NCI-H446 treated with DMSO at 0.1 percent for 48 hours (cell line): ENCODE data around the gene PMVK.
"Not testable (repeated sequence)": the region's sequence is repeated elsewhere in the genome, so short reads cannot be mapped to it uniquely, and the experiment has no call there.

Experiments used
- DNase-seq: peaks from one replicate; lab custom pipeline; 2025; lab: John Stamatoyannopoulos, UW

PMVK gene

DNA sequence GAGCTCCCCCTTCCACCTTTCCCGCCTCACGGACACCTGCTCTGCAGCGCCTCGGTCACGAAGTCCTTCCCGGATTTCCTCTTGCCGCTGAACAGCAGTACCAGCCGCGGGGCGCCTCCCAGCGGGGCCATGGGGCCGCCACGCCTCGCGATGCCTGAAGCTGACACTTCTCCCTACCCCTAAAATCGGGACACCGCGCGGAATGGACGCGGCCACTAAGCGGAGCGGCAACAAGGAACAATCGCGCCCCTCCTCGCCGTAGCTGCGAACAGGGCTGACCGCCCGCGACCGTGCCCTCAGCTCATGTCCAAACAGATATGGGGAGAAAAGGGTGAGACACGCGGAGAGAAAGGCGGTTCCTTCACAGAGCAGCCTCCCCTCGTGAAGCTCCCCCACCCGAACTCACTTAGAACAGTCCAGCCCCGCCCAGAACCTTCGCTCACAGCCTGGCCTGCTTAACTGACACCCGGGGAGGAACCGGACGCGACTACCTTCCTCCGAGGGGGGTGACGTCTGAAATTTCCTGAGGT, at the start of gene PMVK:
TSS of gene PMVK (minus strand) at position 165 of the 530 bp plus-strand sequence. CDS start at position 131, 34 bp downstream.
- DNase-seq, result peak; percentile 92

DNA sequence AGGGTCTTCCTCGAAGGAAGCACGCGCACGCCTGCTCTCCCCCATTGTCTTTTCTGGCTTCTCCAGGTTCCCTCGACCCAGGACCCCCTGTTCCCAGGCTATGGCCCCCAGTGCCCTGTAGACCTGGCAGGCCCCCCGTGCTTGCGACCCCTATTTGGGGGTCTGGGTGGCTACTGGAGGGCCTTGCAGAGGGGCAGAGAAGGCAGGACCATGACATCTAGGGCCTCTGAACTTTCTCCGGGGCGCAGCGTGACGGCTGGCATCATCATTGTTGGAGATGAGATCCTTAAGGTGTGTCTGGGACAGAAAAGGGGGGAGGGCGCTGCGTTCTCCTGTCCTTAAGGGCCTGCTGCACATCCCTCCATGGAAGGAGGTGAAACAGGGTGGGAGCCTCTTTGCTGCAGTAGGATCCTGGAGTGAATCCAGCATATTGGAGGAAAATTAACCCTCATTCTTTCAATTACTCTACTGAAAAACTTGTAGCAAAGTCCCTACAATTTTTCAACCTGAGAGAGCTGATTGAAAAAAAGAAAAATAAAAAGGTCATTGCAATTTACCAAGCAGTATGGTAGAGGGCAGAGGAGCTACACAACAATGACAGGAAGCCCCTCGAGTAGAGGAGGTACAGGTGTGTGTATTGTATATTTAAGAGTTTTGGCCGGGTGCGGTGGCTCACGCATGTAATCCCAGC, 47.4 kb upstream of the PMVK start:
- no peak for DNase-seq

DNA sequence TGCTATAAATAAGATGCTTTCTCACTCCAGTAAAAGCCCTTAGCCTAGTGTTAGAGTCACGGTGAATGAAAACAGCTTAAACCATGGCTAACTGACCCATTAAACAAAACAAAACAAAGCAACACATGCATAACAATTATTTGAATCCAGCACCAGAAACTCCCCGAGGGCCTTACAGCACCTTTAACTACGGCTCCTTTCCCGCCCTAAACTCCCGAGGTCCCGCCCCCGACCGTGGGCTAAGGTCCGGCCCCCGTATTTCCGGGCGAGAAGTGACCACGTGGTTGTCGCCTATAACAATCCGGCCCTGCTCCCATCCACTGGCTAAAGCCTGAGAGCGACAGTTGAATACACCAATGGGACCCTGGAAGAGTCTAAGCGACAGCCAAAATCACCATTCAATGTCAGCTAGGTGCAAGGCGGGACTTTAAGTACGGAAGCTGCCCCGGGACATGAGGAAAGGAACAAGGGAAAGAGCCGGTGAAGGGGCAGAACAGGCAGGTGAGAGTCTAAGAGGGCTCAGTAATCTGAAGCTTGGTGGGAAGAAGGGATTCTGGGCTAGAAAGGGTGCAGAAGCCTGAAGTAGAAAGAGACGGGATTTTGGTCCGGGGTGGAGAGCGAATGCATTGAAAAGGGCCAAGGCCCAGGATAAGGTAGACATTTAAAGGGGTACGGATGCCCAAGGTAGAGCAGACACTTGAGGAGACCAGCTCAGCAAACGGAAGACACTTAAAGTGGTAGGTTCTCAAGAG, 46.6 kb upstream of the PMVK start, which contains the start of gene FLAD1:
TSS of gene FLAD1 (plus strand) at position 448 of the 752 bp plus-strand sequence. CDS start 351 bp downstream, outside the sequence.
- DNase-seq, result peak; percentile 100

DNA sequence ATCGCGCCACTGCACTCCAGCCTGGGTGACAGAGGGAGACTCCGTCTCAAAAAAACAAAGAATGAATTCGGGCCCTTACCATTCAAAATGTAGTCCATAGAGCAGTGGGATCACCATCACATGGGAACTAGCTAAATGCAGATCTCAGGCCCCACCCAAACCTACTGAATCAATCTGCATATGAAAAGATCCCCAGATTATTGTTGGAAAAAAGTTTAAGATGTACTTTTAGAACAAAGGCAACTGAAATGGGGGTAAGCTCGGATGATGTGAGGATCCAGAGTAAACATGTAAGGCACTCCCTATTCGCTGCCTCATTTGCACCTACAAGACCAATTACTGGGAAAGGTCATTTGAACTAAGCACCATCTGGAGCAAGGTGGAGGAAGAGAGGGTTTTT, 45.8 kb upstream of the PMVK start:
- DNase-seq, result no peak

DNA sequence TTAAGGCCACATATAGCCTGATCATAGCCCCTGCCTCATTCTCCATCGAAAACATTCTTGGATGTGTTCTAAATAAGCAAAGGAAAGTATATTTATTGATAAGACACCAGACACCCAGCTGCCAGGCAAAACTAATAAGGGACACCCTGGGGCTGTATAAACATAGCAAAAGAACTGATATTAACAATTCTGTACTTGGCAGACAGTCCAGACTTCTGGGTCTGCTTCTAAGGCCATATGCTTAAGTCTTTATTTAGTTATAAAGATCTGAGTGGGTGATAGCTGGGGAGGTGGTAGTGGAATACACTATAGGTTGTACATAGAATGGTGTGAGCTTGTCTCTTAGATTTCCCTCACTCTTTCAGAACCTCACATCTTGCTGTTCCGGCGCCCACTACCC, 41.8 kb upstream of the PMVK start:
- DNase-seq, result no peak

DNA sequence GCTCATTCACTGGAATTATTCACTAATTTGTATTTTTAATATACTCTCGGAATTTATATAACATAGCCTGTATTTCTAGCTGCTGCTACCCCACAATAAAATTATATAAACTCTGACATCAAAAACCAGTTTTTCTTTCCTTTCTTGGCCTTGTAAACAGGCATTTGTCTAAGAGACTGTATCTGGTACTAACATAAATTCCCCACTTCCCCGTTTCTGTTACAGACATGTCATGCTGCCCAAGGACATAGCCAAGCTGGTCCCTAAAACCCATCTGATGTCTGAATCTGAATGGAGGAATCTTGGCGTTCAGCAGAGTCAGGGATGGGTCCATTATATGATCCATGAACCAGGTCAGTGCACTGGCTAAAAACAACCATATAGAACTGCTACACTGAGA, 41.2 kb upstream of the PMVK start:
- DNase-seq, result not testable (repeated sequence)

DNA sequence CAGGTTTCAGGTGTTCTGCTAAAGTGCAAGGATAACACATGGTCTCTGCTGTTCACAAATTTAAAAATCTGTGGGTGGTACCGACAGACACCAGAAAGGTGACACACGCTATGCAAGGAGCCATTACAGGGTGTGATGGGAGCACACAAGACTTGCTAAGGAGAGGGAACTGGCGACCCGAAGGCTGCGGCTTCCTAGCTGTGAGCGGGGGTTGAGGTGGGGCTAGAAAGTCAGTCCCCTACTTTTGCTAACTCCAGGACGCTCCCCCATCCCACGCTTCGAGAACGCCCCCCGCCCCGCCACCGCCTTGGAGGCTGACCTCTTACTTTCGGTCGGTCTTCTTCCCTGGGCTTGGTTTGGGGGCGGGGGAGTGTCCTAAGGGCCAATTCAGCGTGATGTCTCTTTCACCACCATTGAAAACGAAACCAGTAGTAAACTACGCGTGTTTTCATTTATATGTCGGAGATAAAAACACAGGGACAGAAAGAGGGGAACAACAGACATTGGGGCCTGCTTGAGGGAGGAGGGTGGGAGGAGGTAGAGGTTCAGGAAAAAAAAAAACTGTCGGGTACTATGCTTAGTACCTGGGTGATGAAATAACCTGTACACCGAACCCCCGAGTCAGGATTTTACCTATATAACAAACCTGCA, 39.0 kb upstream of the PMVK start:
- DNase-seq, result no peak

DNA sequence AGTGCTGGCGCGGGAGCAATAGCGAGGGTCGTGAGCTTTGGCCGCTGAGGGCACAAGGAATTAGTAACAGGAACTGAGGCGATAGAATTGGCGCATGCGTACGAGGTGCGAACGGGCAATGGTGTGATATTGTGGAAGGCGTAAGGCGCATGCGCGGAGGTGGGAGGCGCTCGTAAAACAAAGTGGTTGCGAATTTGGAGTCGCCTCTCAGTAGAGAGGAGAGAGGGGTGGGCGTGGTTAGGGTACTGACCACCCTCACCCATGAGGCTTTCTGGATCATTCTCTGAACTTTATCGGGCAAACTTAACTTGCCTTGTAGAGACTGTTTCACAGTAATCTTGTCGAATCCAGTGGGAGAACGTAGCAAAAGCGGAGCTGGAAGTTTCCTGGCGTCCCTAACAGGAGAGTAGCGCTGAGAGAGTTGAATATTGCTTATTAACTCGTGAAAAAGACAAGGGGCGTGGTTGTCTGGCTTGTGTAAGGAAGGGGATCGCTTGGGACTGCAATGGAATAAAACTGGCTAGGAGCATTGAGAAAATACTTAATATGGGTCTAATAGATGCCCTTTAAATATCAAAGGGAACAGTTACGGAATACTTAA, 38.4 kb upstream of the PMVK start:
- peak; percentile 96 for DNase-seq

DNA sequence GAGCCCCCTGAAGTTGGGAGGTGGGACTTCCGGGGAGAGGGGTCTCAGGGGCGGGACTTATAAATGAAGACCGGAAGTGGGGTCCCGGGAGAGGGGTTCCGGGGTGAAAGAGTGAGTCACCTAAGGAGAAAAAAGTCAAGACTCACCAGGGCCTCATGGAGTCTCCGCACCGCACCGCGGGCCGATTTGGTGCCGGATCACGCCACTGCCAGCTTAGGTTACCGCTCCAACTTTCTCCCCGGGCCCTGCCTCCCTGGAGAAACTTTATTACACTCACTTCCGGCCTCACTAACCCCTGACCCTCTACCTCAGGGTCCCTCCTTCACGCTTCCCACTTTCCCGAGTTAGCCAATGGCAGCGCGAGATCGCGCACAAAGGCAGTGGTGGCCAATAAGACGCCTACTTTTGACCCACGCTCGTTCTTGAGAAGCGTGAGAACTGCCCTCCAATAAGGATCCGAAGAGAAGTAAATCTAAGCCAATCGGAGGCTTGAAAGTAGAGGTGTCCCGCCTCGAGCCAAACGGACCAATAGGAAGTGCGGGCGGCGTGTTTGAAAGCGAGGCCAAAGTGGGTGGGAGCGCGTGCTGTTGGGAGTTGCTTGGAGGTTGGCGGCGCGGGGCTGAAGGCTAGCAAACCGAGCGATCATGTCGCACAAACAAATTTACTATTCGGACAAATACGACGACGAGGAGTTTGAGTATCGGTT, 37.7 kb upstream of the PMVK start, which contains the start of gene CKS1B:
TSS of gene CKS1B (plus strand) at position 580 of the 706 bp plus-strand sequence. CDS start at position 645, 65 bp downstream.
- DNase-seq, result peak; percentile 100

DNA sequence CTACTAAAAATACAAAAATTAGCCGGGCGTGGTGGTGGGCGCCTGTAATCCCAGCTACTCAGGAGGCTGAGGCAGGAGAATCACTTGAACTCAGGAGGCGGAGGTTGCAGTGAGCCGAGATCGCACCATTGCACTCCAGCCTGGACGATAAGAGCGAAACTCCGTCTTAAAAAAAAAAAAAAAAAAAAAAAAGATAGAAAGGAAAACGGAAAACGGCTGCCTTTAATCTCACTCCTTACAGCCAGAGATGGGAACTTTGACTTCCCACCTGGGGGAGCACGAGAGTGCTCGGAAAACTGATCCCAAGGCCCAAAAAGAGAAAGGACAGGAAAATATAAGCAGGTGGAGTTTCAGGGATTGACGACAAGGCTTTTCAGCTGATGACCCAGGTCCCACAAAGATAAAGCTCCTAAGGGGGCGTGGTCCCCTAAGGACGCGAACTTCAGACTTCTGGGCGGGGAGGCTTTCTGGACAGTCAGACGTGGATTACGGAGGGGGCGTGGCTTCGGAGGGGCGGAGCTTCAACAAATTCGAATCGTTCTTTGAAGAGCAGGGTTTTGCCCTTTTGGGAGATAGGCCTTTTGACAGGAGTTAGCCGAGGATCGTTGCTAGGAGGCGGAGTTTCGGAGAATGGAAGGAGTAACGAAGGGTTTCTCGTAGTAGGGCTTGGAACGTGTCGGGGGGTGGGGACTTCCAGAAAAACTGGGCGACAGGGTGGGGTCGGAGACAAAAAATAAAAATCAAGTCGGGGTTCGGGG, 37.0 kb upstream of the PMVK start:
- DNase-seq, result peak; percentile 84

DNA sequence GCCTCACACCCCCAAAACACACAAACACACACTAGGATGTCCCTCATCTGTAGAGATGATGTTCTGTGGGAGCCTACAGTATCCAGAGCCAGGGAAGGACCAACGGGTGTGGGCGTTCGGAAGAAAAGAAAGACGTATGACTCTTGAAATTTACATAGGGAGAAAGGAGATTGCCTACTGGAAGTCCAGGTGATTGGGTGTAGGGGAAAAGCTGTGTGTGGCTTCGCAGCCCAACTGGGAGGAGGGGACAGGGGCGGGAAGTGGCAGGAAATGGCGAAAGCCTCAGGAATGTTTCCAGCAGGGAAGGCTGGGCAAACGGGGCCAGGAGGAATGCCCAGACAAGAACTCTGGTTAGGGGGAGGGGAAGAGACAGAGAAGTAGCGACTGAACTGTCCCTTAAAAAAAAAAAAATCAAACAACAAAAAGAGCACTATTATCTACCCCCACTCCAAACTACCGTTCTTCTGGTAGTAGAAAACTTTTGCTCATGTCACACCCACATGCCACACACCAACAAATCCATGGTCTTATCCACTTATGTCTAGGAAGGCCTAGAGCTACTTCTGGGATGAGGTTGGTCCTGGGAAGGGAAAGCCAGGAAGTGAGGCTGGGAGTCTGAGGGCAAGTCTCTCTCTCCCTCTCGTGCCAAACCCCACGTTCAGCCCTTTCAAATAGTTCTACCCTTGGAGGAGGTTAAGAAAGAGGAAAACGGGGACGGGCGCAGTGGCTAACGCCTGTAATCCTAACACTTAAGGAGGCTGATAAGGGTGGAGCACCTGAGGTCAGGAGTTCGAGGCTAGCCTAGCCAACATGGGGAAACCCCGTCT, 36.2 kb upstream of the PMVK start:
- DNase-seq, result no peak

DNA sequence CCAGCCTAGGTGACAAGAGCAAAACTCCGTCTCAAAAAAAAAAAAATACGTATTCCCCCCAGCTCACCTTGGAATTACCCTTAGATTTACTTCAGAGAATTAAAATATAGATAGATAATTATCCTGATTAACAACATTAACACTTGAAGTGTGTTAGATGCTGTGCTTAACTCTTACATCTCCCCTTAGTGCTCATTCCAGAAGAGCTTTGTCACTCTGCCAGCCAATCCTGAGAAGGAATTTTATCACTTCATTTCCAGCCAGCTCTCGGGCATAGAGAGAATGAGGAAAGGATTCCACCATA, 35.6 kb upstream of the PMVK start:
- DNase-seq, result no peak

DNA sequence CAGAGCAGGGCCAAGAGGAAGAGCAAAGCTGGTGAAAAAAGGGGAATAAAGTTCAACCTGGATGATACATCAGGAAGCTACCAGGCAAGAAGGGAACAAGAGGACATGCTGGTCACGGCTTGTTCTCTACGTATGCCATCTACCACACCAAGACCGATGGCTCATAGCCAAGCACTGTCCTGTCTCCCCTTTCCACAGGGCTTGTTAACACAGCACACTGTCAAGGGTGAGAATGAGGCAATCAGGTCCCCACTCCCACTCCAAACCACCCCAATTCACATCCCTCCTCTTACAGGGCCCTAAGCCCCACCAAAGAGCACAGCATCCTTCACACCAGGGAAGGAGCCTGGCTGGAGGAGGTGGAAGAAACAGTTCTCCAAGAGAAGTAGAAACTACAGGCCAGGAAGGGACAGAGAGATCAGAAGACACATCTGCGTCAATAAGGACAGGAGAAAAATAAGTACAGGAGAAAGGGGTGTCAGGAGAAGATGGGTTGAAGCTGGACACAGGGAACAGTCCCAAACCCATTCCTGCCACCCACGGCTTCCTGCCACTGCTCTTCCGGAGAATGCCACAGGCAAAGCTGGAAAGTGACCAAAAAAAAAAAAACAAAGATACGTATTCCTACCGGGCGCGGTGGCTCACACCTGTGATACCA, 35.0 kb upstream of the PMVK start:
- no peak for DNase-seq

DNA sequence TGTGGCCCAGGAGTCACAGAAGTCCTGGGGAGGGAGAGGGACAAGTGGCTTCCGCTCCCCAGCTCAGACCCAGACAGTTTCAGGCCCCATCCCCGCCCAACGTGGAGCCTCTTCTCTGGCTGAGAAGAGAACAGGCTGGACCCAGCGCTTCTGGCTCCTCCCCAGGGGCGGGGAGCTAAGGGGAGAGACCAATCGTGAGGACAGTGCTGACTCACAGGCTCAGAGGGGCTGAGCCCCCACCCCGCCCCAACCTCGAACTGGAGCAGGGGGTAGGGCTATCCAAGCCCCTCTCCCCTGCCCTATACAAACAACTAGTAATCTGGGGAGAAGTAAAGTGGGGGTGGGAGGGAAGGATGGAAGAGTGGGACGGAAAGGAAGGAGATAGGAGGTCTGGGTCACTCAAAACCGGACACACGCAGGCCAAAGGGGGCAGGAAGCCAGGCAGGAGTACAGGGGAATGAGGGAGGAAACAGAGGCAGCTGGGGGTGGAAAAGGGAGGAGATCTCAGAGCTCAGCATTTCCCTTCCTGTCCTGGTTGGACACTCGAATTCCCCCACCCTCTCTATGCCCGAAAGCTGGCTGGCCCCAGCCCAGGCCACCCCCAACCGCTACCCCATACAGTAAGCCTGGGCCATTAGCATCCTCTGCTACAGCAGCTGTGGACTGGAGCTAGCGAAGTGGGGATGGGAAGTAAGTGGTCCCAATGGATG, 34.3 kb upstream of the PMVK start, which contains the start of gene SHC1:
TSS of gene SHC1 (minus strand) at position 117 of the 710 bp plus-strand sequence. CDS start 221 bp downstream, outside the sequence.
- DNase-seq, result peak; percentile 74

DNA sequence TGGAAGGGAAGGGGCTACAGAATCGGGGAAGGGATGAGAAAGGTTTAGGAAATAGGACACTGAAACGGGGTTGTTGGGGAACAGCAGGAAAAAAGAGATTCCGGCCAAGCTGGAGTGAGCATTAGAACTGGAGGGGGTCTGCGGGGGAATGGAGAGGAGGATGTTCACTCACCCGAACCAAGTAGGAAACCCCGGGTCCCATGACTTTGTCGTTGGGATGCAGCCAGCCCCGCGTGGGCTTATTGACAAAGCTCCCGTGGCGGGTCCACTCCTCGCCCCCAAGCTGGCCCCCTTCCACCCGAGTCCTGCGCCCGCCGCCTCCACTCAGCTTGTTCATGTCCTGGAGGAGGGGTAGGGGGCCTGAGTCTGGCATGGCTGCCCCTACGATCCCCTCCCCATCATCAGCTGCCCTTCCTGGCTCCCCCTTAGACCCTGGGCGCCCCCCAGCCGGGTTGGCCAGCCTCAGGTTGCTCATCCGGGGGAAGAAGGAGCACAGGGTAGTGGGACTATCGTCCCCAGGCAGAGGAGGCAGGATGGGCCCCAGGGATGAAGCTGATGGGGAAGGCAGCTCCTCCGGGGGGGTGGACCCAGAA, 33.4 kb upstream of the PMVK start:
- DNase-seq, result no peak

DNA sequence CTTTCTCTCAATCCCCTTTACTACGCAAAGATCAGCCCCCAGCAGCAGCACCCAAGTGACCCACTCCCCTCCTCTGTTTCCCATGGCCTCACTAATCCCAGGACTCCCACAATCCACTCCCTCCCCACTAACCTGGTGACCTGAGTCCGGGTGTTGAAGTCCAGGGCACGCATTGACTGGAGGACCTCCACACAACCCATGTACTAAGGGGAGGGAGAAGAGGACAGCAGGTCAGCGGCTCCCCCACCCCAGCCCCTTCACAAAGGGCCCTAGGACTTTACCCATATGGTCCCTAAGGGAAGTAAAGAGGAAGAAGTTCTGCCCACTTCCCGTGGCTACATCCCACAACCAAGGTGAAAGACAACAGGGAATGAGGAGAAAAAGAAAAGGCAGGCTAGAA, 32.7 kb upstream of the PMVK start:
- DNase-seq, result no peak

DNA sequence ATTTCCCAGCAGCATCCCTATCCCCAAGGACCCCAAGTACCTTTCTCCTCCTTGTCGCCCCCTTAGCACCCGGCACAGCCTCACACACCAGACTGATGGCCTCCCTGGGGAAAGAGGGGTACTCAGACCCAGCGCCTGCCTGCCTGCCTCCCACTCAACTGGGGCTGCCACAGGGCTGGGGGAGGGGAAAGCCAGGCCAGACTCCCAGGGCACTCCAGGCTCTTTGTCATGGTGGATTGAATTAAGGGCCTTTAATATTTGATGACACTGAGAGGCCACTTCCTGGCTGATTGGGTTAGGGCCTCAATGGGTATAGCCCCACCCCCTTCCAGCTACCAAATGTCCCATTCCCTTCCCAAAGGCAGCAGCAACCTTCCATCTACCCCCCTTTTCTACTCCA, 32.2 kb upstream of the PMVK start:
- no peak for DNase-seq

DNA sequence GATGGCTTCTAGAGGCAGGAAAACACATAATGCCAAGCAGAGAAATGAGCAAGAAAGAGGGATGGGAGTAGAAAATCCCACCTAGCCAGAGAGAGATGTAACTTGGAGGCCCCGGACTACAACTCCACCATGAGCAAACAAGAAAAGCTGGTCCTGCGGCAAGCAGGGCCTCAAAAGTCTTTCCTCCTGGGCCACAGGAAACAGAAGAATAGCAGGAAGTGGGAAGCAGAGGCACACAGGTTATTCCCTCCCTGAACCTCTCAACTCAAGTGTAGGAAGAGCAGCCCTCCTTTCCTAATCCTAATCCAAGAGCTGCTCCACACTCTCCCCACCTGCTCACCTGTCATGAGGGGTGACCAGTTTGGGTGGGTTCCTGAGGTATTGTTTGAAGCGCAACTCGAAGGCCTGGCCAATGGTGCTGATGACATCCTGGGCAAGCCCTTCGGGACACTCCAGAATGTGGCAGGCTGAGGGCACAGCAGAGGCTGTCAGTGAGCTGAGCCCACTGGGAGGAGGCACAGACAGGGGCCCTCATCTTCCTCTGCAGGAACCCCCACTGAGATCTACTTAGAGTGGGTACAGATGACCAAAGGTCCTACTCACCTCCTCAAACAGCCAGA, 30.9 kb upstream of the PMVK start:
- DNase-seq, result no peak
